ENCODE data around the gene PDZK1.
"Not testable (repeated sequence)": the region's sequence is repeated elsewhere in the genome, so short reads cannot be mapped to it uniquely, and the experiment has no call there.

Gene PDZK1

DNA sequence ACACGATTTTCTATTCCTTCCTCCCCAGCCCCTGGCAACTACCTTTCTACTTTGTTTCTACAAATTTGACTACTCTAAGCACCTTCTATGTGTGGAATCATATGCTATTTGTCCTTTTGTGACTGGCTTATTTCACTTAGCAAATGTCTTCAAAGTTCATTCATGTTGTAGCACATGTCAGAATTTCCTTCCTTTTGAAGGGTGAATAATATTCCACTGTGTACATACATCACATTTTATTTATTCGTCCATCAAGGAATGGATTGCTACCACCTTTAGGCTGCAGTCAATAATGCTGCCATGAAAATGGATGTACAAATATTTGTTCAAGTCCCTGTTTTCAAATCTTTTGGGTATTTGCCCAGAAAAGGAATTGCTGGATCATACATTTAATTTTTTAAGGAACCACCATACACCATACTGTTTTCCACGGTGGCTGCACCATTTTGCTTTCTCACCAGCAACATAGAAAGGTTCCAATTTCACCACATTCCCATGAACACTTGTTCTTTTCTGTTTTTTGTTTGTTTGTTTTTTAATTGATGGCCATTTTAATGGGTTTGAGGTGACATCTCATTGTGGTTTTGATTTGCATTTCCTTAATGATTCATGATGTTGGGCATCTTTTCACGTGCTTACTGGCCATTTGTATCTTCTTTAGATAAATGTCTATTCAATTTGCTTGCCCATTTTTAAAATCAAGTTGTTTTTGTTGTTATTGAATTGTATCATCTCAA, 3.3 kb upstream of the PDZK1 start:
- DNase-seq (ENCODE audit: low spot score): no peak

DNA sequence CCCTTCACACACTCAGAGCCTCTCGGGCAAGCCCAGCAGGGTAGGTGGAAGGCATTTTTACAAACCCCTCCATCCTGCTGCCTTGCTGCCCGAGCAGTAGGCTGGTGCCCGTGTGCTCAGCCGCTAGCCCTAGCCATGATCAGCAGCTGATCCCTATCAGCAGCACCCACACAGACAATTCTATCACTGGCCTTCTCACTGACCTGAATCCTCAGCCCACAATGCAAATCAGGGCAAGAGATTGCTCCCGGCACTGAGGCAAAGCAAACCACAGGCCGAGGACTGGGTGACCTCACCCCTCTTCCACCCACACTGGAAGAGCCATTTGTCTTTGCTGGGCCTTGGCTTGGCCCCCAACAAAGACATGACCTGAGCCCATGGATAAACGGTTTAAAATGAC, 895 bp upstream of the PDZK1 start:
- DNase-seq (ENCODE audit: low spot score): no peak

DNA sequence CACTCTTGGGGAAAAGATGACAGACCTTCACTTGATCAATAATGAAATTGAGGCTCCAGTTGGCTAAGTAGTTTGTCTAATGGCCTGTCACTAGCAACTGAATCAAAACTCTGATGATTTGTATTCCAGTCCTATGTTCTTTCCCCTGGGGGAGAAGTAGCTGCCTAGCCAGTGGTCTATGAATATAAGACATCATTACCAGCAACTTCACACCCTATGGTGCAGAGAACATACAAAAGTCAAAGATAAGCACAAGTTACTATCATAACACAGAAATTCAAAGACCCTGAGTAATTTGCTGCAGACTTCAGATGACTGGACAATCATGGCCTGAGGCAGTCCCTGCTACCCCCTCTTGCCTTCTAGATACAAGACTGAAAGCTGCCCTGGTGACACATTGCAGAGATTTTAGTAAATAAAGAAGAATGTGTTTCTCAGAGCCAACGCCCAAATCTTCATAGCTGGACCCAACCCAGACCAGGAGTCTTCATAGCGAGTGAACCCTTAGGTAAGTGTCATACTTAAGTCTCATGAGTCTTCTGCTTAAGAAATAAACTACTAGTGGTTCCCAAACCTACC, 993 bp downstream of the PDZK1 start:
- DNase-seq (ENCODE audit: low spot score): no peak

DNA sequence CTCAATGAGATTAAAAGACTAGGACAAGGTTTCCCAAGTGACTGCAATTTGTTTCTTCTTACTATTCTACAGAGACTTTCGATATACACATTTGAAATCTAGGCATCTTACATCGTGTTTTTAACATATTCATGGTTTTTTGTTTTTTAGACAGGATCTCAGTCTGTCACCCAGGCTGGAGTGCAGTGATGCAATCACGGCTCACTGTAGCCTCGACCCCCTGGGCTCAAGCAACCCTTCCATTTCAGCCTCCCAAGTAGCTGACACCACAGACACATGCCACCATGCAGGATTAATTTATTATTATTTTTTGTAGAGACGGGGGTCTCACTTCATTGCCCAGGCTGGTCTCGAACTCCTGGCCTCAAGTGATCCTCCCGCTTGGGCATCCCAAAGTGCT, 1.5 kb downstream of the PDZK1 start:
- no peak for DNase-seq (ENCODE audit: low spot score)

DNA sequence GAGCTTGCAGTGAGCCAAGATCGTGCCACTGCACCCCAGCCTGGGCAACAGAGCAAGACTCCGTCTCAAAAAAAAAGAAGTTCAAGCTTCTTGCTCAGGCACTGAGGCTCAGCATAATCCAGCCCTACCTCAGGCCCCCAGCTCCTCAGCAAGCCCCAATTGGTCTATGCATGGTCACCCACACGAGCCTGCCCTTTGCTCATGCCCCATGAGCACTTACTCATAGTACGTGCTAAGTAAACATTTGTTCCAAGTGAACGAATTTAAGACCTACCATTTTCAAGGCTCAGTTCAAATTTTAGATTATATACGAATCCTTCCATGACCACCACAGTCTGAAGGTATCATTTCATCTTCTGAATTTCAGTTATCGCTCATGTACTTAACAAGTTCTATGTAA, 4.3 kb downstream of the PDZK1 start:
- no peak for DNase-seq (ENCODE audit: low spot score)

DNA sequence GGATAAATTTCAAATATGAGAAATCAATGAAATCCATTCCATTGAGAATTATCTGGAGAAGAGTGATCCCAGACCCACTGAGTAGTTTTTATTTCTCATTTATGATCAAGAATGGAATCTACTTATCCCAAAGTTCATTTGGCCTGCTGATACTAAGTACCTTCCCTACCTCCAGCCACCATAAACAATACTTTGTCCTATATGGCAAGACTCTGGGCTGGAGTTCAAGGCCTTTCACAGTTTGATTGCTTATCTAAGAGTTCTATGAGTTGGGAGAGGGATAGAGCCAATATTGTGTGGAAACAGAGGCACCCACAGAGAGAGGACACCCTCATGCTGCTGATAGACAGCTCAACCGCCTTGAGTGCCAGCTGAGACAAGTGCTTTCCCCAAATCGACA, 5.1 kb downstream of the PDZK1 start:
- no peak for DNase-seq (ENCODE audit: low spot score)

DNA sequence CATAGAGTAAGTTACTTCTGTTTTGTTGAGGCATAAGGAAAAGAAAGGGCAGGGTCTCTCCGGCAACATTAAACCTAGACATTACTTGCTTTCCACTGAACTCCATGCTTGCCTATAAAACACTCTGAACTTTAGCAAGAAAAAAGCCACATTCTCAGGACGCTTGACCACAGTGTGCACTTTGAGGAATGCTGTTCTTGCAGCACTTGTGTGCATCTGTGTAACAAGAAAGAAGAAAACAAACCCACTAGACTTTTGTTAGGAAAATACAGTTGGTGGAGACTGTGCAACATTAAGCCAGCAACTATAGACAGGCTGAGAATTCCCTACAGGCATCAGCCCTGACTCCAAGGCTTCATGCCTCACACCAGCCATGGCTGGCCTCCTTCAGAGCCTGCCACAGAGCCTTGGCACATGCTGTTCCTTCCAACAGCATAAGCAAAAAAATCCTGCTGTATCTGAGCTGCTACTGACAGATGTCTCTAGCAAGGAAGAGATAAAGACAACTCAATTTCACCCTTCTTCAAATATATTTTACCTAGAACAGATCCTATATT, 5.8 kb downstream of the PDZK1 start:
- DNase-seq (ENCODE audit: low spot score): no peak

DNA sequence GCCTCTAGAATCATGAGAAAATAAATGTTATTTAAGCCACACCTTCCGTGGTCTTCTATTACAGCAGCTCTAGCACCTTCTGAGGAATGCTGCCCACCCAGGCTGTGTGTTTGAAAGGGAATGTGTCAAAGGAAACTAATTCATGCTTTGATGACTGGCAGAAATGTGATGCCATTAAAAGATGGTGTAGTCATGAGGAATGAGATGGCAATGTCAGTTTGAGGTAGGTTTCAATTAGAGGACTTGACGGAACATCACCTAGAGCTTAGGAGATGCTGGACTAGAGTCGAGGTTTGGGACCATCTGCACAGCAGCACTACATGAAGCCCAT, 10.6 kb downstream of the PDZK1 start:
- DNase-seq (ENCODE audit: low spot score): no peak

DNA sequence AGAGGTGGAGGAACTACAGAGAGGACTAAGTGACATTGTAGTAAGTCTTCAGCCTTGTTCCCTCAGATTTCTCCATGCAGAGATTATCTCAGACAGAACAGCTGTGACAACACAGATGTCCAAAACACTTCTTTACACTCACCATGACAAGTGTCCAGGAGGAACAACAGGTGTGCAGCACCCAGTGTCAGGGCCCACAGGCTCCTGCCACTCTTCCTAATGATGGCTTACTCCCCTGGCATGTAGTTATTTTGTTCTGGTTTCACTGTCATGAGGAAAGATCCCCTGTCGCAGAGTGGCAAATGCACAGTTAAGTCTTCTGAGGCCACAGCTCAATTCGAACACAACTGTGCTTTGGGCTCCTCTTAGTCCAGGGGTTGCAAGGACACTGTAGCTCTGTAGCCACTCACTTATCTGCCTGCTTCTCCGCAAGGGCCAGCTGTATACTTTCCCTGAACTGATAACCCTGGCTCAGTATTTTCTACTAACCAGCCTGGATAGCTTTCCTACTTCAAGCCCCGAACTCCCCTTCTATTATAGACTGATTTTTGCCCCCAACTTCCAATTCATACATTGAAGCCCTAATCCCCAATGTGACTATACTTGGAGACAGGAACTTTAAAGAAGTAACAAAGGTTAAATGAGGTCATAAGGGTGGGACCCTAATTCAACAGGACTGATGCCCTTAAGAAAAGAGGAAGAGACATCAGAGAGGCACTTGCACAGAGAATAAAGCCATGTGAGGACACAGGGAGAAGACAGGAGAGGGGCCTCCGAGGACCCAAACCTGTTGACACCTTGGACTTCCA, 11.1 kb downstream of the PDZK1 start:
- no peak for DNase-seq (ENCODE audit: low spot score)

DNA sequence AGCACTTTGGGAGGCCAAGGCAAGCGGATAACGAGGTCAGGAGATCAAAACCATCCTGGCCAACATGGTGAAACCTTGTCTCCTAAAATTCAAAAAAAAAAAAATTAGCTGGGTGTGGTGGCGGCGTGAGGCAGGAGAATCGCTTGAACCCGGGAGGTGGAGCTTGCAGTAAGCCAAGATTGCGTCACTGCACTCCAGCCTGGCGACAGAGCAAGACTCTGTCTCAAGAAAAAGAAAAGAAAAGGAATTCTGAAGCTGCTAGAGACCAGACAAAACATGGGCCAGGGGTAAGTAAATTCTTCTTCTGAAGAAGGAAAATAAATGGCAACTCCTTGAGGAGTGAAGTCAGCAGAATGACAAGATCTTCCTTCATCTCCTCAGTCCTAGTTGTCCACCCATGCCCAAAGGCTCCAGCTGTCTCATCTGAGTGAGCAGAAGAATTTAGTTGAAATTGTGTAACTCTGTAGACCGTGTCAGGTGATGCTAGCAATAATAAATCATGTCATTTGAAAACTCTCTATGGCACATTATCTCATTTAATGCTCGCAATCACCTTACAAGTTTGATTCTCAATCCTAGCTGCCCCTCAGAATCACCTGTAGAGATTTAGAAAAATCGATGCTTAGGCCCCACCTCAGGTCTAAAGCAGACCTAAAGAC, 14.3 kb downstream of the PDZK1 start:
- DNase-seq (ENCODE audit: low spot score): no peak

DNA sequence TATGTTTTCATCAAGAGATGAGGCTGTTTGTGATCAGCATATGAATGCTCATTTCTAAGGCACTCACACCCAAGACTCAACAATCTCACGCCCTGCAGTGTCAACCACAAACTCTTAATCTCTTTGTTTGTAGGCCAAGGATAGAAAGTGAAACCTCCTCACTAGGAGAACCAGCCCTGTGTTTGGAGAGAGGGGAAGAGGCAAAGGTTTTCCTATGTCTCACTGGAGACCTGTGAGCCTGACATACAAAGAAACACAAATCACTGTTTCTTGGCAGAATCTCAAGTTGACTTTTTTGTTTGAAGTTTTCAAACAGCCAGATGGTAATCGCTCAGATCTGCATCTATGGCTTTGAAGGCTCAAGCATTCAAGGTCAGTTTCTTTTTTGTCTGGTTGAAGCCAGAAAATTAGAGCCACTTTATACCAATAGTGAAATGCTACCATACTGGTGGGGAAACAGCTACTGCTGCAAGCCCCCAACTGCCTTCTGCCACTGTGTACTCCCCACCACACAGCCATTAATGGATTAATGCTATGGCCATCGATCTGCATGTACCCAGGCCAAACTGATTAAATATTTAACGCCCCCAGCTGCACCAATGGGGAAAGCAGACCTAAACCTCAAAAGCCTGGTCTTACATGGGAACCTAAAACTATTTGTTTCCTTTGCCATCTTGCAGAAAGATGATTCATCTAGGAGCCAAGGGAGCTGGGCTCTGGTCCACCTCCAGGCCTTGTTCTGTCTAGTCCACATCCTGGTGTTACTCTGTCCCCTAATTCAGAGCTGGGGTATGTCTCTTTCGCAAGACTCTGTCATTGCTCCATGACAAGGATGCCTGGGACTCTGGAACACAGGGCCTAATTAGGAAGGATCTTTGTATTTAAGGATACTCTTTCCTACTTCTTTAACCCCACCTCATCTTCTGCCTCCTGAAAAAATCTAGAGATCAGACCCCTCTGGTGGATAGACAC, 16.3 kb downstream of the PDZK1 start:
- no peak for DNase-seq (ENCODE audit: low spot score)

DNA sequence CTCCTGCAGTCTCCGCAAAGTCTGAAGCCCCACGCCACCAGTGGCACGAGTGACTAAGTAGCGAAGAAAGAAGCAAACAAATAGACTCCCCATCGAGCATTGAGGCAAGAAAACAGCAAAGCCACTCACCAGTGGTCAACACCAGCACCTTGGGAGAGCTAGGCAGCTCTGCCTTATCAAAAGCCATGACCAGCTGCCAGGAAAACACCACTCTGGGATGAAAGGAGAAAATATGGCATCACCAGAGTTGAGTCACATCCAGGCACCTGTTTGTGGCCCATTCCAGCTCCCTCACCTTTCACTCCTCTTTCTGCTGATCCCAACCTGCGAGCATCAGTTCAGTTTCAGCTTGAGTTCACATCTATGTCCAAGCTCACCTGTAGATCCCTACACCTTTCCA, 17.2 kb downstream of the PDZK1 start:
- no peak for DNase-seq (ENCODE audit: low spot score)

DNA sequence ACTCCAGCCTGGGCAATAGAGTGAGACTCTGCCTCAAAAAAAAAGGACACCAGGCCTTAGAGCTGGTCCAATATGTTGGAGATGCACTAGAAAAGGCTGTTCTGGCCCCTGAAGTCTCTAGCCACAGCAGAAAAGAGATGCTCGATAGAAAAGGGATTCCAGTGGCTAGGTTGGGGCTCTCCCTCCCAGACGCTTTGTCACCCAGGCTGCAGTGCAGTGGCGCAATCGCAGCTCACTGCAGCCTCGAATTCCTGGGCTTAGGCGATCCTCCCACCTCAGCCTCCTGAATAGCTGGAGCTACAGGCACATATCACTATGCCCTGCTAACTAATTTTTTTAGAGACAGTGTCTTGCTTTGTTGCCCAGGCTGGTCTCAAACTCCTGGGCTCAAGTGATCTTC, 18.2 kb downstream of the PDZK1 start:
- DNase-seq (ENCODE audit: low spot score): no peak

DNA sequence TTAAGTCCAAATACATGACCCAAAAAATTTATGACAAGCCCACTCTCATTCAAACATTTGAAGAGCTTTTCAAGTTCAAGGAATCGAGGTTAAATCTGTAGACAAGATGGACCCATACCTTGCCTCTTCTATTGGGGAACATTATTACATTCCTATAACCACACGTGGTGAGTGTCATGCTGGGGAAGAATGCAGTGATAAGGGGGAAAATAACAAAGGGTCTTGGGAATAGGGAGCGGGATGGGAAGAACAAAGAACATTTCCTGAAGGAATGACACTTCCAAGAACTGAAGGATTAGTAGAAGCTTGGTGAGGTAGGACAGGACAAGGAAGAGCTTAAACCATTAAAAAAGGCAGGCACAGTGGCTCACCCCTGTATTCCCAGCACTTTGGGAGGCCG, 18.8 kb downstream of the PDZK1 start:
- no peak for DNase-seq (ENCODE audit: low spot score)

DNA sequence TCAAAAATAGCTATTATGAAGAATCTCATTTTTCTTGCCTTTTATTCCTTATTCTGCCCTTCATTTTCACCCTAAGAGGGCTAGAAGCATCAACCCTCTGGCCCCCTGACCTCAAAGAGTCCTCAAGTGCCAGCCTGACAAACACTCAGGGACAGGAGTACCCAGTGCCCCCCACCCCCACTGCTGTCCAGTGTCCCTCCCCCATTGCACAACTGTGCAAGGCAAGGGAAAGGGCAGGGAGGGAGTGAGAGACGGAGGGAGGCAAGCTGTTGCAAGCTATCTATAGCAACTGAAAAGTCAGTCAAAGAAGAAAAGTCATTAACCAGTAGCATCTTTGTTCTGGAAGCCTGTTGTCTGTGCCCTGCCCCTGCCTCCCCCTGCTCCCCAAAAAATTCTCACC, 21.1 kb downstream of the PDZK1 start:
- not testable (repeated sequence) for DNase-seq (ENCODE audit: low spot score)

DNA sequence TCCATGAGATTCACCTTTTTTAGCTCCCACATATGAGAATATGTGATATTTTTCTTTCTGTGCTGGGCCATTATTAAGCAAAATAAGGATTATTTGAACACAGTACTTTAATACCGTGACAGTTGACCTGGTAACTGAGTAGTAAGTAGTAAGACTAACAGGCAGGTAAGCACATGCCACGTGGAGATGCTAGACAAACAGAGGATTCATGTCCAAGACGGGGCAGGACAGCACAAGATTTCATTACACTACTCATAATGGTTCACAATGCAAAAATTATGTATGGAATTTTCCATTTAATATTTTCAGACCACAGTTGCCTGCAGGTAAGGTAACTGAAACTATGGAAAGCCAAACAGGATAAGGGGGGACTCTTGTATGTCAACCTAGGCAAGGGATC, 22.3 kb downstream of the PDZK1 start:
- DNase-seq (ENCODE audit: low spot score): not testable (repeated sequence)

DNA sequence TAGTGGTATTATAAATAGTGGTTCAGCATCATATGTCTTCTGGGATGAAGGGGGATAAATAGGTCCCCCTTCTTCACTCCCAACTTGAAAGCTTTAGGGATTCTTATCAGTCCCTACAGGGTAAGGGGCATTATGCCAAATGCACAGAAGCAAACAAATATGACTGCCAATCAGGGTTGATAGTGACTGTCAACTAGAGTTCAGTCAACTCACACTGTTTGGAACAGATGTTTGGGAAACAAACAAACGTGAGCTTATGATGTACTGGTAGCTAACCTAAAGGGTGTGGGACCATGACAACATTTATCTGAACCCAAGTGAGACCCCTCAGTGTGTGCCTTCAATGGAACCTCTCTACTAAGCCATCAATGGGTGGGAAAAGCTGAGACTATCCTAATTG, 34.0 kb downstream of the PDZK1 start:
- not testable (repeated sequence) for DNase-seq (ENCODE audit: low spot score)

DNA sequence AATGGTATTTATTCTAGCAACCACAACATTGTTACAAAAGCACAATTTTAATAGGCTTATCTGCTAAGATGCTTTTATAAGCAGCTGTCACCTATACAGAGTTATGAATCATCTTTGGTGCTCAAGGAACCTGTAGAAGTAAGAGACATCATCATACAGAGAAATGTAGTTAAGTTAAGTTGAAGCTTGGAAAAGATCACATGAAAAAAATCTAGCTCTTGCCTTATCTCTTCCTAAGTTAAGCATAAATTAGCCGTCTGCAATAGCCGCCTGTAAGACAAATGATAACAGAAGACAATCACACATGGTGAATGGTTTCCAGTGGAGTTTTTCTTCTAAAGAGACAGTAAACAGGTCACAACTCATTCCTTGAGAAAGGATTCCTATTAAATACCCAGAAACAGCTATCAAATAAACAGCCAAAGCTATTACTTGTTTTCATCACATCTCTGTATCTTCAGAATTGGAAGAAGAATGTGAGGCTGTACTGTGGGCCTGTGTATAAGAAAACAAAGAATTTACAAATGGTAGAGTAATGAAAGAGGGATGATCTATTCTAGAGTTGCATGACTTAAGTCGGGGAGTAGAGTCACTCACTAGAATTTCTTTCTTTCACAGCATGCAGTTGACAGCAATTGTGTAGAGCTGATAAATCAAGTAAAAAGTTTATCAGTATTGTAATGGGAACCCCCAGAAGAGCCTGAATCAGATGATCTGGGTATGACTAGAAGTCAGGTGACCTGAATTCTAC, 36.0 kb downstream of the PDZK1 start:
- not testable (repeated sequence) for DNase-seq (ENCODE audit: low spot score)

DNA sequence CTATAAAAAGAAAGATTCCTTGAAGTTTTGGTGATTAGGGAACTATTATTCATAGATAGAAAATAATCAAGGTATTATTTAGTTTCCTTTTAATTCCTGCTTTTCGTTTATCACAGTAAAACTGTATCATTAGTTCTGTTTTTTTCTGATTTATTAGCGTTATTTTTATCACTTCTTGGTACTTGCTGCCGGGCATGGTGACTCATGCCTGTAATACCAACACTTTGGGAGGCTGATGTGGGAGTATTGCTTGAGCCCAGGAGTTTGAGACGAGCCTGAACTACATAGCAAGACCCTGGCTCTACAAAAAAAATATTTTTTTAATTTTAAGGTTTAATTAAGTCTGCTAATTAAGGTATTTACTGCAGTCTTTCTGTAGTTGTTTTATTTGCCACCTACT, 42.2 kb downstream of the PDZK1 start:
- not testable (repeated sequence) for DNase-seq (ENCODE audit: low spot score)

DNA sequence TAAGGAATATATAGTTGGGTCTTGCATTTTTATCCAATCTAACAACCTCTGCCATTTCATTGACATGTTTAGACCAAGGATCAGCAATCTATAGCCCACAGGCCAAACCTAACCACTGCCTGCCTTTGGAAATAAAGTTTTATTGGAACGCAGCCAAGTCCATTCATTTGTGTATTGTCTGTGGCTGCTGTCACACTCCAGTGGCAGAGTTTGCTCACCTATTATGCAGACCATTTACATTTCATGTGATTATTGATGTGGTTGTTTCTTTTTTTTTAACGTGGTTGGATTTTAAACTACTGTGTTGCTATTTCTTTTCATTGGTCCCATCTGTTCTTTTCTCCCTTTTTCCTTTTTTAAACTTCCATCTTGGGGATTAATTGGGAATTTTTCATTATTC, 44.7 kb downstream of the PDZK1 start:
- not testable (repeated sequence) for DNase-seq (ENCODE audit: low spot score)
